Hepatocyte (in vitro differentiated cells): ENCODE measurements around the gene COL5A1. TPM values are rescaled to one million over a fixed set of nuclear protein-coding genes. Genes with fewer than 3 reads are reported as not detected.

Experiments
- DNase-seq: peaks from one replicate; pipeline ENCODE4 v3.0.0-alpha.2; 2016; ENCODE audit warnings: low spot score
- H2AFZ ChIP-seq: fragments of 200-600 bp; sonication (generic); 2 replicates; pipeline ENCODE4 v1.6.0; 2016; ENCODE audit warnings: antibody characterized with exemption, mild to moderate bottlenecking
- H3K27ac ChIP-seq: fragments of 200-600 bp; sonication (generic); 2 replicates; pipeline ENCODE4 v1.5.1; 2016; ENCODE audit warnings: mild to moderate bottlenecking
- H3K27me3 ChIP-seq: fragments of 200-600 bp; sonication (generic); 2 replicates; pipeline ENCODE4 v1.6.1; 2016
- H3K36me3 ChIP-seq: fragments of 200-600 bp; sonication (generic); replicated peaks from 2 replicates; pipeline ENCODE4 v1.5.1; 2016; ENCODE audit warnings: low read depth; ENCODE audit not compliant: insufficient read depth
- H3K4me1 ChIP-seq: fragments of 200-600 bp; sonication (generic); 2 replicates; pipeline ENCODE4 v1.5.1; 2016; ENCODE audit warnings: mild to moderate bottlenecking, moderate library complexity; ENCODE audit not compliant: insufficient read depth
- H3K4me2 ChIP-seq: fragments of 200-600 bp; sonication (generic); 2 replicates; pipeline ENCODE4 v1.6.0; 2016
- H3K4me3 ChIP-seq: fragments of 200-600 bp; sonication (generic); 2 replicates; pipeline ENCODE4 v1.5.1; 2016; ENCODE audit warnings: mild to moderate bottlenecking
- H3K79me2 ChIP-seq: fragments of 200-600 bp; sonication (generic); 2 replicates; pipeline ENCODE4 v1.6.0; 2017; ENCODE audit warnings: mild to moderate bottlenecking
- H3K9me2 ChIP-seq: fragments of 200-600 bp; sonication (generic); replicated peaks from 2 replicates; pipeline ENCODE4 v1.6.0; 2017; ENCODE audit warnings: mild to moderate bottlenecking; ENCODE audit not compliant: insufficient read depth
- H3K9me3 ChIP-seq: fragments of 200-600 bp; sonication (generic); 2 replicates; pipeline ENCODE4 v1.5.1; 2016; ENCODE audit warnings: low read depth, mild to moderate bottlenecking
- H4K20me1 ChIP-seq: fragments of 200-600 bp; sonication (generic); 2 replicates; pipeline ENCODE4 v1.6.0; 2016; ENCODE audit warnings: mild to moderate bottlenecking; ENCODE audit not compliant: insufficient read depth, poor library complexity, severe bottlenecking
- EZH2 ChIP-seq: fragments of 200-600 bp; sonication (generic); IDR thresholded peaks from 2 replicates; pipeline ENCODE4 v1.6.1; 2016; ENCODE audit warnings: antibody characterized with exemption, mild to moderate bottlenecking, borderline replicate concordance
- EZH2phosphoT487 ChIP-seq: fragments of 200-600 bp; sonication (generic); IDR thresholded peaks from one replicate; pipeline ENCODE4 v1.6.1; 2018; ENCODE audit warnings: antibody characterized with exemption, mild to moderate bottlenecking, low read depth, moderate library complexity; ENCODE audit not compliant: unreplicated experiment, severe bottlenecking
- WGBS: methylation state at CpG from one replicate; pipeline ENCODE4 v1.1.6; 2016; ENCODE audit warnings: low lambda C conversion rate; ENCODE audit errors: missing lambda C conversion rate; 5-methylcytosine and 5-hydroxymethylcytosine counted together
- polyA plus RNA-seq: library from polyadenylated mRNA; unstranded; fragments of >200 nt; fragmentation: Nextera tagmentation; extraction: Ambion mirVana; gene quantifications from 2 replicates; pipeline ENCODE4 v1.2.1, GENCODE V29; 2016
- total RNA-seq: library from RNA; depleted of rRNA; stranded (reverse); fragments of >200 nt; gene quantifications from 2 replicates; pipeline ENCODE4 v1.2.3, GENCODE V29; 2014
- TF ChIP-seq, protein P1 (sequence below): fragments of 200-600 bp; sonication (generic); IDR thresholded peaks from 2 replicates; pipeline ENCODE4 v1.5.1; 2016; ENCODE audit warnings: antibody characterized with exemption, mild to moderate bottlenecking; ENCODE audit not compliant: poor library complexity

Gene COL5A1
- total and polyA plus RNA-seq, 2 experiments from 2014 or later, result 342 to 347 TPM

GRCh38 chr9:134743853-134744252, 102.2 kb downstream of the COL5A1 start:
- H4K20me1 ChIP-seq, result peaks cover 4% of the 10 kb centered on the region
- H2AFZ ChIP-seq, result no peak overlapping the region

DNA sequence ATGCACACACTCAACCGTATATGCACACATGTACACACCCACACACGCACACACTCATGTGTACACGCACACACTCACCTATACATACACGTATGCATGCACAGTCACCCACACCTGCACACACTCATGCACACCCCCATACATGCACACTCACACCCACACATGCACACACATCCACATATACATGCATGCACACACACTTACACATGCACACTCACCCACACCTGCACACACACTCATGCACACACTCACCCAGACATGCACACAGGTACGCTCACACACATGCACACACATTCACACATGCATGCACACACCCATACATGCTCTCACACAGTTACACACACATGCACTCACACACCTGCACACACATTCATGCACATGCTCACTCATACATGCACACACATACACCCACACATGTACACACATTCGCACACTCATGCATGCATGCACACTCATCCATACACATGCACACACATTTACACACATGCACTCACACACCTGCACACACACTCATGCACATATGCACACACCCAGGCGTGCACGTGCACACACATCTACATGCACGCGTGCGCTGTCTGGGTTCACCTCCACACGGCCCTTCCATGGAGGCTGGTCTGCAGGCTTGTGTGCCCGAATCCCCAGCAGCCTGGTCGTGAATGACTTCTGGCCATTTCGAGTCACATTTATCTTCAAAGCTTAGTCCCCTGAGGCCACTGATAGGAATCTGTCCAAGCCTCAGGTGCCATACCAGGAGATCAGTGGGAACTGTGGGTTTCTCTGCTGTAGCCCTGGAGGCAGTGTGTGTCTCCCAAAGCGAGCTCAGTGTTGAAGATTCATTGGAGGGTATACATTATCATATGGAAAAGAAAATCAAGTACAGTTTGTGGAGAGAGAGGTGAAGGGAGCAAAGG, 103.0 kb downstream of the COL5A1 start:
- TF ChIP-seq, protein P1, sequence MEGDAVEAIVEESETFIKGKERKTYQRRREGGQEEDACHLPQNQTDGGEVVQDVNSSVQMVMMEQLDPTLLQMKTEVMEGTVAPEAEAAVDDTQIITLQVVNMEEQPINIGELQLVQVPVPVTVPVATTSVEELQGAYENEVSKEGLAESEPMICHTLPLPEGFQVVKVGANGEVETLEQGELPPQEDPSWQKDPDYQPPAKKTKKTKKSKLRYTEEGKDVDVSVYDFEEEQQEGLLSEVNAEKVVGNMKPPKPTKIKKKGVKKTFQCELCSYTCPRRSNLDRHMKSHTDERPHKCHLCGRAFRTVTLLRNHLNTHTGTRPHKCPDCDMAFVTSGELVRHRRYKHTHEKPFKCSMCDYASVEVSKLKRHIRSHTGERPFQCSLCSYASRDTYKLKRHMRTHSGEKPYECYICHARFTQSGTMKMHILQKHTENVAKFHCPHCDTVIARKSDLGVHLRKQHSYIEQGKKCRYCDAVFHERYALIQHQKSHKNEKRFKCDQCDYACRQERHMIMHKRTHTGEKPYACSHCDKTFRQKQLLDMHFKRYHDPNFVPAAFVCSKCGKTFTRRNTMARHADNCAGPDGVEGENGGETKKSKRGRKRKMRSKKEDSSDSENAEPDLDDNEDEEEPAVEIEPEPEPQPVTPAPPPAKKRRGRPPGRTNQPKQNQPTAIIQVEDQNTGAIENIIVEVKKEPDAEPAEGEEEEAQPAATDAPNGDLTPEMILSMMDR, result no peak
- TF ChIP-seq EZH2 (no peak), EZH2phosphoT487 (no peak)
- Histone ChIP-seq H4K20me1 (peaks cover 5% of the 10 kb centered on the region), H3K4me1 (no peaks in the 10 kb centered on the region), H3K79me2 (no peaks in the 10 kb centered on the region), H3K9me3 (no peaks in the 10 kb centered on the region), H3K4me3 (no peak overlapping the region), H3K27ac (no peak overlapping the region), H3K4me2 (no peak overlapping the region), H3K27me3 (no peaks in the 10 kb centered on the region), H3K9me2 (no peaks in the 10 kb centered on the region), H2AFZ (no peak overlapping the region), H3K36me3 (no peaks in the 10 kb centered on the region)
- no peak for DNase-seq
- WGBS, result 92% methylated on average over 16 of the region's 16 CpGs

More at GRCh38 chr9:134743853-134744252, 102.2 kb downstream of the COL5A1 start:
- 79% methylated on average over 5 of the region's 5 CpGs for WGBS
- H3K36me3 ChIP-seq, result no peaks in the 10 kb centered on the region
- peaks cover under 1% of the 10 kb centered on the region for H3K79me2 ChIP-seq
- H3K4me2 ChIP-seq, result no peak overlapping the region
- no peaks in the 10 kb centered on the region for H3K4me1 ChIP-seq
- H3K27ac ChIP-seq, result no peak overlapping the region
- no peaks in the 10 kb centered on the region for H3K9me3 ChIP-seq
- DNase-seq, result no peak
- no peaks in the 10 kb centered on the region for H3K27me3 ChIP-seq
- no peaks in the 10 kb centered on the region for H3K9me2 ChIP-seq
- no peak overlapping the region for H3K4me3 ChIP-seq
- TF ChIP-seq, protein P1, result no peak
- TF ChIP-seq EZH2 (no peak), EZH2phosphoT487 (no peak)

GRCh38 chr9:134747951-134748489, 106.4 kb downstream of the COL5A1 start:
- no peak overlapping the region for H3K4me3 ChIP-seq
- TF ChIP-seq EZH2 (no peak), EZH2phosphoT487 (no peak)
- TF ChIP-seq, protein P1, result no peak
- no peak for DNase-seq
- no peaks in the 10 kb centered on the region for H3K9me2 ChIP-seq
- H2AFZ ChIP-seq, result no peak overlapping the region
- H4K20me1 ChIP-seq, result peaks cover 5% of the 10 kb centered on the region
- no peaks in the 10 kb centered on the region for H3K9me3 ChIP-seq
- no peak overlapping the region for H3K27ac ChIP-seq
- H3K36me3 ChIP-seq, result no peaks in the 10 kb centered on the region
- no peak overlapping the region for H3K4me2 ChIP-seq
- WGBS, result 100% methylated on average over 1 of the region's 1 CpG
- no peaks in the 10 kb centered on the region for H3K27me3 ChIP-seq
- no peaks in the 10 kb centered on the region for H3K4me1 ChIP-seq
- H3K79me2 ChIP-seq, result no peaks in the 10 kb centered on the region
